Testis (tissue), 3 donors: ENCODE measurements around the gene VLDLR. TPM values are rescaled to one million over a fixed set of nuclear protein-coding genes. Genes with fewer than 3 reads are reported as not detected.

Source experiments
- DNase-seq: peaks from one replicate; pipeline ENCODE4 v3.0.0-alpha.2; 2019
- H3K27ac ChIP-seq, 2 donors: fragments of 200-600 bp; sonication (generic); one replicate each; pipeline ENCODE4 v1.5.1; 2019
- H3K27me3 ChIP-seq: fragments of 200-600 bp; sonication (generic); one replicate; pipeline ENCODE4 v1.5.1; 2019
- H3K36me3 ChIP-seq: fragments of 200-600 bp; sonication (generic); one replicate; pipeline ENCODE4 v1.5.1; 2017; ENCODE audit warnings: low read depth; ENCODE audit errors: missing control alignments
- H3K4me1 ChIP-seq: fragments of 200-600 bp; sonication (generic); one replicate; pipeline ENCODE4 v1.5.1; 2019
- H3K4me3 ChIP-seq, 2 donors: fragments of 200-600 bp; sonication (generic); one replicate each; pipeline ENCODE4 v1.5.1; 2017 to 2019
- H3K9me3 ChIP-seq: fragments of 200-600 bp; sonication (generic); one replicate; pipeline ENCODE4 v1.5.1; 2017
- POLR2A ChIP-seq: fragments of 450-650 bp; IDR thresholded peaks from one replicate; pipeline ENCODE4 v1.6.1; 2017; ENCODE audit warnings: antibody characterized with exemption, mild to moderate bottlenecking, moderate library complexity
- WGBS, 2 donors: methylation state at CpG; one replicate each; pipeline ENCODE4 v1.1.5; 2018; 5-methylcytosine and 5-hydroxymethylcytosine counted together
- intact Hi-C: fragments of 100-400 bp; cut with DNase I; formaldehyde crosslinking; loops from one replicate; pipeline ENCODE4 v1.15.1; 2023; ENCODE audit warnings: low total_unique reads
- polyA plus RNA-seq: library from polyadenylated mRNA; stranded (reverse); fragments of 350-450 nt; fragmentation: Illumina TruSeq; extraction: RNeasy Lipid Tissue Mini Kit (QIAGEN cat#74804); gene quantifications from one replicate; pipeline ENCODE4 v1.2.3, GENCODE V29; 2014; ENCODE audit warnings: low read depth, low replicate concordance; ENCODE audit not compliant: insufficient read depth
- total RNA-seq, 2 donors: library from RNA; depleted of rRNA; stranded (reverse); fragments of >200 nt; gene quantifications; one replicate each; pipeline ENCODE4 v1.2.3, GENCODE V29; 2016
- TF ChIP-seq, protein P1 (sequence below), 3 experiments: fragments of 450-650 bp in 2 of 3; fragments of 200-600 bp in 1 of 3; sonication (generic) in 1 of 3; IDR thresholded peaks; one replicate each; pipeline ENCODE4 v1.5.1; 2016 to 2019; ENCODE audit warnings: antibody characterized with exemption in 3 of 3, mild to moderate bottlenecking in 2 of 3, moderate library complexity in 1 of 3

Gene VLDLR
- total and polyA plus RNA-seq, 3 donors from 2014 or later, result 15.6 to 30.0 (median 17.4) TPM

DNA sequence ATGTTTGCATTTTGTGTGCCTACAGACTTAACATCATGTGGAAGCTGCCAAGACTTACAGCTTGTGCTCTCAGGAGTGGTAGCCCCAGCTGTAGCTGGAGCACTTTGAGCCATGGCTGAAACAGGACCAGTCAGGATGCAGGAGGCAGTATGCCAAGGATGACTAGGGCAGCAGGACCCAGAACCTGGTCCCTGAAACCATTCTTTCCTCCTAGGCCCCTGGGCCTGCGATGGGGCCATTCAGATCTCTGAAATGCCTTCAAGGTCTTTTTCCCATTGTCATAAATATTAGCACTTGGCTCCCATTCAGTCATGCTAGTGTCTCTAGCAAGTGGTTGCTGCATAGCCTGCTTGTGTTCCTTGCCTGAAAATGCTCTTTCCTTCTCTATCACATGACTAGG is 29.6 kb upstream of the VLDLR start:
- H3K4me1 ChIP-seq, result no peaks in the 10 kb centered on the region
- no peaks in the 10 kb centered on the region for H3K27me3 ChIP-seq
- no peak for TF ChIP-seq POLR2A
- TF ChIP-seq, protein P1, sequence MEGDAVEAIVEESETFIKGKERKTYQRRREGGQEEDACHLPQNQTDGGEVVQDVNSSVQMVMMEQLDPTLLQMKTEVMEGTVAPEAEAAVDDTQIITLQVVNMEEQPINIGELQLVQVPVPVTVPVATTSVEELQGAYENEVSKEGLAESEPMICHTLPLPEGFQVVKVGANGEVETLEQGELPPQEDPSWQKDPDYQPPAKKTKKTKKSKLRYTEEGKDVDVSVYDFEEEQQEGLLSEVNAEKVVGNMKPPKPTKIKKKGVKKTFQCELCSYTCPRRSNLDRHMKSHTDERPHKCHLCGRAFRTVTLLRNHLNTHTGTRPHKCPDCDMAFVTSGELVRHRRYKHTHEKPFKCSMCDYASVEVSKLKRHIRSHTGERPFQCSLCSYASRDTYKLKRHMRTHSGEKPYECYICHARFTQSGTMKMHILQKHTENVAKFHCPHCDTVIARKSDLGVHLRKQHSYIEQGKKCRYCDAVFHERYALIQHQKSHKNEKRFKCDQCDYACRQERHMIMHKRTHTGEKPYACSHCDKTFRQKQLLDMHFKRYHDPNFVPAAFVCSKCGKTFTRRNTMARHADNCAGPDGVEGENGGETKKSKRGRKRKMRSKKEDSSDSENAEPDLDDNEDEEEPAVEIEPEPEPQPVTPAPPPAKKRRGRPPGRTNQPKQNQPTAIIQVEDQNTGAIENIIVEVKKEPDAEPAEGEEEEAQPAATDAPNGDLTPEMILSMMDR (IDR thresholded peaks at IDR 0.05), result no peak
- no peak overlapping the region for H3K4me3 ChIP-seq
- 73 to 93% methylated on average over 1 of the region's 1 CpG for WGBS, 2 donors
- peaks cover 4% of the 10 kb centered on the region for H3K9me3 ChIP-seq
- intact Hi-C loops, result no loop called here
- DNase-seq, result no peak
- H3K36me3 ChIP-seq, result no peaks in the 10 kb centered on the region
- H3K27ac ChIP-seq, result no peak overlapping the region

DNA sequence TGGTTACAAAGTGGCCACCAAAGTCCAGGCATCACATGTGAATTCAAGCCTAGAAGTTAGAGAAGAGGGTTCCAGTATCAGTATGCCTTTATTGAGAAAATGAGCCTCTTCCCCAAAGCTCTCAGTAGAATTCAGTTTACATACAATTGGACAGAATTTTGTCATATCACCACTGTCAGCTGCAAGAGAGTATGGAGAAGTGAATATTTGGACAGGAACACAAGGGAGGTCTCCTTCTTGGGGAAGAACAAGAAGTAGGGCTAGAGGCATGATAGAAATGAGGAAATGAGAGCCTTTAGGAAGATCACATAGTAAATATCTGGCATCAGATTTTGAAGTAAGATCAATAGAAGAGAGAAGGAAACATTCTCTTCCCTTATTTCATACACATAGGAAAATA is 27.8 kb upstream of the VLDLR start:
- TF ChIP-seq, protein P1 (IDR thresholded peaks at IDR 0.05), result no peak
- no peak for TF ChIP-seq POLR2A
- Histone ChIP-seq H3K9me3 (peaks cover 4% of the 10 kb centered on the region), H3K4me1 (no peaks in the 10 kb centered on the region), H3K4me3 (no peak overlapping the region), H3K36me3 (no peaks in the 10 kb centered on the region), H3K27ac (no peak overlapping the region), H3K27me3 (no peaks in the 10 kb centered on the region)
- no peak for DNase-seq
- intact Hi-C loops, result no loop called here

DNA sequence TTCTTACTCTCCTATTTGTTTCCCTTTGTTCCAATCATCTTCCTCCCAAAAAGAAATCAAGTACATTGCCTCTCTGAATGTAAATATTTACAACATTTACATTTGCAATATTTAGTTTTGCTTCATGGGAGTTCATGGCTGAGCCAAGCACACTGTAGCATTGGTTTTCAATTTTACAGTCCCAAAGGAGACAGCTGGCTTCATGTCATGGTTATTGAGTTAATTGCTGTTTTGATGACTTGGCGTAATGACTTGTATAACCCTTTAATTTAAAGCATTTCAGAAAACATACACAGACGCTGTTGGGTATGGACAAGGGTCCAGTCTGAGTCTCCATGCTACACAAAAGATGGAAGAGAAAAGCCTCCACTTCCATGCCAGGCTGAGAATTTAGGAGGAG is 25.6 kb upstream of the VLDLR start:
- no peak for TF ChIP-seq POLR2A
- TF ChIP-seq, protein P1 (IDR thresholded peaks at IDR 0.05), result no peak
- no peaks in the 10 kb centered on the region for H3K4me1 ChIP-seq
- no peaks in the 10 kb centered on the region for H3K27me3 ChIP-seq
- H3K9me3 ChIP-seq, result peaks cover 4% of the 10 kb centered on the region
- WGBS, 2 donors, result 79 to 96% methylated on average over 2 of the region's 2 CpGs
- no peak for DNase-seq
- no peaks in the 10 kb centered on the region for H3K36me3 ChIP-seq
- intact Hi-C loops, result no loop called here
- H3K27ac ChIP-seq, result no peak overlapping the region
- H3K4me3 ChIP-seq, result no peak overlapping the region

DNA sequence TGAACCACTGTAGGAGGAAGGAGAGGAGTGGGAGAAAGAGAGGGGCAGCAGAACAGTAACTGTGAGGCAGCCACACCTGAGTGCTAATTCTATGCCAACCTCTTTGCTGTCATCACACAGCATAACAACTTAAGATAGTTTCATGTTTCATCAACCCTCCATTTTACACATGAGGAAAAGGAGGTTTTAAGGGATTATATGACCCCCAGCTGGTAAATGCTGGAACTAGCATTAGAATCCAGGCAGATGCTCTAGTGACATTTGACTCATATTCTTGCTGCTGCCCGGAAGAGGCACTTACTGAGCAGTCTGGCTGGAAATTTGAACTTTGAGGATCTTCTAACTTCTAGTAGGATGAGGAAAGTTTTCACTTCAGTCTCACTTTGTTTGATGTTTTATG is 24.1 kb upstream of the VLDLR start:
- no peaks in the 10 kb centered on the region for H3K27me3 ChIP-seq
- WGBS, 2 donors, result 87 to 100% methylated on average over 1 of the region's 1 CpG
- no peak for DNase-seq
- TF ChIP-seq POLR2A, result no peak
- TF ChIP-seq, protein P1 (IDR thresholded peaks at IDR 0.05), result no peak
- H3K36me3 ChIP-seq, result no peaks in the 10 kb centered on the region
- no peak overlapping the region for H3K27ac ChIP-seq
- no peak overlapping the region for H3K4me3 ChIP-seq
- no peaks in the 10 kb centered on the region for H3K4me1 ChIP-seq
- no peaks in the 10 kb centered on the region for H3K9me3 ChIP-seq
- intact Hi-C loops, result no loop called here

DNA sequence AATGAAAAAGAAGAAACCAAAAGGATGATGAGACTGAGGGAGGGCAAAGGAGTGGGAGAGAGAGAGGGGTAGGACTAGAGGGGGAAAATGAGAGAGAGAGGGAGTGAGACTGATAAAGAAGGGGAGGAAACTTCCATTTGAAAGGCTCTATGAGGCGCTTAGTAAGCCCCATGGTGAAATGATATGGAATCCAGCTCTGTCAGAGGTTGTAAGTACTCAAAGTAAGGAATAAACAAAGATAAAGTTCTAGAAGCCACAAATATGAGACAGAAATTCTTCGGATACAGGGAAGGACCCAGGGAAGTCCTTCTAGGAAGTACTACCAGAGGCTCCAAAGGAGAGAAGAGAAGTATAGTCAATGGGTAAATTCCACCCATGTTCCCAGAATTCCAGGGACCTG is 21.7 kb upstream of the VLDLR start:
- DNase-seq, result no peak
- no peak overlapping the region for H3K27ac ChIP-seq
- no peaks in the 10 kb centered on the region for H3K36me3 ChIP-seq
- intact Hi-C loops, result no loop called here
- H3K27me3 ChIP-seq, result no peaks in the 10 kb centered on the region
- no peak for TF ChIP-seq POLR2A
- TF ChIP-seq, protein P1 (IDR thresholded peaks at IDR 0.05), result no peak
- H3K4me1 ChIP-seq, result no peaks in the 10 kb centered on the region
- no peak overlapping the region for H3K4me3 ChIP-seq
- WGBS, 2 donors, result 75 to 82% methylated on average over 2 of the region's 2 CpGs
- no peaks in the 10 kb centered on the region for H3K9me3 ChIP-seq
